BLaER1 treated with 17β-estradiol and CSF1 and Interleukin-3, amounts not matched to agents 10 nM and 100 nM (cell line): Measurements from ENCODE around the gene RPP25L.

Source experiments
- H3K27ac ChIP-seq, 11 experiments: shearing (Covaris generic); formaldehyde crosslinking; 2 replicates each; pipeline ENCODE4 v1.8.1; 2022
- H3K27me3 ChIP-seq, 11 experiments: shearing (Covaris generic); formaldehyde crosslinking; 2 replicates each; pipeline ENCODE4 v1.8.1; 2022
- H3K36me3 ChIP-seq, 11 experiments: shearing (Covaris generic); formaldehyde crosslinking; 2 replicates each; pipeline ENCODE4 v1.8.1; 2022
- H3K4me1 ChIP-seq, 10 experiments: shearing (Covaris generic); formaldehyde crosslinking; 2 replicates each; pipeline ENCODE4 v1.8.1; 2022
- H3K4me2 ChIP-seq, 11 experiments: shearing (Covaris generic); formaldehyde crosslinking; 2 replicates each; pipeline ENCODE4 v1.8.1; 2022
- H3K4me3 ChIP-seq, 10 experiments: shearing (Covaris generic); formaldehyde crosslinking; 2 replicates each; pipeline ENCODE4 v1.8.1; 2022
- H3K9ac ChIP-seq, 11 experiments: shearing (Covaris generic); formaldehyde crosslinking; 2 replicates each; pipeline ENCODE4 v1.8.1; 2022
- H3K9me3 ChIP-seq, 11 experiments: shearing (Covaris generic); formaldehyde crosslinking; replicated peaks in 1 of 11; 2 replicates each; pipeline ENCODE4 v1.8.1; 2022
- H4K20me1 ChIP-seq, 11 experiments: shearing (Covaris generic); formaldehyde crosslinking; 2 replicates each; pipeline ENCODE4 v1.8.1; 2022
- Cebpa-rat ChIP-seq, 11 experiments: shearing (Covaris generic); IDR thresholded peaks; 2 replicates each; pipeline ENCODE4 v1.8.1; 2022

The RPP25L gene

GRCh38 chr9:34588671-34589635 is 22.9 kb downstream of the RPP25L start:
- Histone ChIP-seq H3K27ac (no peak overlapping the region), H3K27me3 (peaks cover 89 to 100% (median 98%) of the 10 kb centered on the region in 11 experiments), H3K4me3 (peak overlapping the region; percentile 42 to 69 (median 59)), H4K20me1 (peaks cover 0 to 89% (median 61%) of the 10 kb centered on the region in 11 experiments; a peak in 19 of 22 replicates), H3K36me3 (no peaks in the 10 kb centered on the region), H3K9me3 (0 out of 22 replicates have a peak, but pooled peaks cover 0 to 5% (median 0%) of the 10 kb centered on the region in 11 experiments), H3K4me1 (peaks cover 59 to 66% (median 63%) of the 10 kb centered on the region in 10 experiments), H3K4me2 (peak overlapping the region; percentile 81 to 96 (median 89)), H3K9ac (0 out of 22 replicates have a peak overlapping the region, but pooled peaks of 2 of the 11 experiments have one; percentile 5 to 13)
- TF ChIP-seq Cebpa-rat (IDR thresholded peaks at IDR 0.05), result no peak

DNA sequence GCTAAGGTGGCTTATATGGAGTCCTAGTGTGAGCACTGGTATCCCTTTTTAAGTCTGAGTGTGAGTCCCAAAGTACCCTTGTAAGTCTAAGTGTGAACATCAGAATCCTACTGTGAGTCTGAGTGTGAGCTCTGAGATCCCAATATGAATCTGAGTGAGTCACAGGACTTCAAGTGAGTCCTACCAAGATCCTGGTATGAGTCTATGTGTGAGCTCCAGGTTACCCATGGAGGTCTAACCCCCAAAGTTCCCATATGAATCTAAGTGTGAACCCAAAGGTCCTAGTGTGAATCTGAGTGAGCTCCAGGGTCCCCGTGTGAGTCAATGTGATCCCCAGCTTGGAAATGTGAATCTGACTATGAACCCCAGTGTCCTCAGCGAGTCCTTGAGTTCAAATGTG is 24.6 kb downstream of the RPP25L start:
- Histone ChIP-seq H3K4me3 (no peak overlapping the region), H3K4me1 (peaks cover 45 to 61% (median 54%) of the 10 kb centered on the region in 10 experiments), H3K27me3 (peaks cover 72 to 91% (median 85%) of the 10 kb centered on the region in 11 experiments), H3K9ac (no peak overlapping the region), H4K20me1 (peaks cover 0 to 72% (median 60%) of the 10 kb centered on the region in 11 experiments; a peak in 19 of 22 replicates), H3K27ac (no peak overlapping the region), H3K9me3 (0 out of 22 replicates have a peak, but pooled peaks cover 0 to 3% (median 0%) of the 10 kb centered on the region in 11 experiments), H3K4me2 (no peak overlapping the region), H3K36me3 (no peaks in the 10 kb centered on the region)
- no peak for TF ChIP-seq Cebpa-rat (IDR thresholded peaks at IDR 0.05)

DNA sequence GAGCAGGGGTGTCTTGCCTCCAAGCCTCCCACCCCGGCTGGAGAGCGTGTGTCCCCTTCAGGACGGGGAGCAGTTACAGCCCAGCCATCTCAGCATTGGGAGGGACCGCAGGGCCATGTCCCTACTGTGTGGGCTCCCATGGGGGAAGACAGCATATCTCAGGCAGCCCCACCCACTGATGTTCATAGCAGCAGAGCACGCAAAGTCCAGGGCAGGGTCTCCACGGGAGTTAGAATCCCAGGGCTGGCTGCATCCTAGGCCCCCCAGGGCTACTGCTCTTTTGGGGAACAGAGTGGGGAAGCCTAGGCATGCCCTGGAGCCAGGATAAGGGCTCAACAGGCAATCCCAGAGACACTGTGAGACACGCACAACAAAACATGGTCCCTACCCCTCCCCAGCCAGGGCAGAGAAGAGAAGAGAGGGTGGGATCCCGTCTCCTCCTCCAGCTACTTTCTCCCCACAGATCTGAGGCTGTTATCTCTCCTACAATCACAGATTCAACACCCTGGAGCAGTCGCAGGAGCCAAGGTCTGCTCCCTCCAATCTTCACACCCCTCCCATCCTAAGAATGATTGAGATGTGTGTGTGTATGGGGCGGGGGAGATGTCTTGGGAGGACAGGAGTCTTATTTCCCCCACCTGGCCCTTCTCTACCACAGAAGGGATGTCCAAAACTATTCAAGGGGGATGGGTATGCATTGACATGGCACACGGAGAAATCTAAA is 25.8 kb downstream of the RPP25L start:
- peaks cover 64 to 91% (median 84%) of the 10 kb centered on the region in 11 experiments for H3K27me3 ChIP-seq

DNA sequence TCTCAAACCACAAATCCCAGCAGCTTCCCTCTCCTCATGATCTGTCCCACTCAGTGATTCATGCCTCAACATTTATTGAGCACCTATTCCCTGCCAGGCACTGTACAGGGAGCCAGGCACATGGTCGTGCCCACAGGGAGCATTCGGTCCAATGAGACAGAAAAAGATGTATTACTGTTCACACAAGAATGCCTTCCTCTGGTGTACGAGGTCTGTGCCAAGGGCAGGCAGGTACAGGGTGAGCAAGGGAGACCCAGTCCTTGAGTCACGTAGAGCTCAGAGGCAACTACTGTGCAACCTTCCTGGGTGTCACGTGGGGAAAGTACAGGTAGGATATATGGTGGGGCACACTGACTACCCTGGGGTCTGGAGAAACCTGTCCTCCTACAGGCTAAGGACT is 26.9 kb downstream of the RPP25L start:
- Histone ChIP-seq H3K9me3 (no peaks in the 10 kb centered on the region), H3K27ac (no peak overlapping the region), H3K4me2 (peak overlapping the region; percentile 52 to 90 (median 83)), H4K20me1 (peaks cover 0 to 59% (median 41%) of the 10 kb centered on the region in 11 experiments; a peak in 17 of 22 replicates), H3K27me3 (peaks cover 64 to 91% (median 84%) of the 10 kb centered on the region in 11 experiments), H3K4me3 (no peak overlapping the region), H3K36me3 (no peaks in the 10 kb centered on the region), H3K4me1 (peaks cover 22 to 38% (median 31%) of the 10 kb centered on the region in 10 experiments), H3K9ac (no peak overlapping the region)
- TF ChIP-seq Cebpa-rat (IDR thresholded peaks at IDR 0.05), result no peak

More for the DNA sequence above, 25.8 kb downstream of the RPP25L start:
- Histone ChIP-seq H3K9ac (no peak overlapping the region), H3K4me3 (peak overlapping the region in 1 of 10 experiments; percentile 29; a peak in 1 of 20 replicates), H3K27ac (no peak overlapping the region), H3K36me3 (no peaks in the 10 kb centered on the region), H3K4me1 (peaks cover 34 to 50% (median 42%) of the 10 kb centered on the region in 10 experiments), H4K20me1 (peaks cover 0 to 62% (median 50%) of the 10 kb centered on the region in 11 experiments; a peak in 18 of 22 replicates), H3K9me3 (no peaks in the 10 kb centered on the region), H3K4me2 (peak overlapping the region; percentile 52 to 90 (median 83))
- no peak for TF ChIP-seq Cebpa-rat (IDR thresholded peaks at IDR 0.05)

- Histone ChIP-seq H3K9me3 (no peaks in the 10 kb centered on the region), H3K4me1 (peaks cover 12 to 26% (median 21%) of the 10 kb centered on the region in 10 experiments), H3K9ac (no peak overlapping the region), H3K36me3 (no peaks in the 10 kb centered on the region), H4K20me1 (peaks cover 0 to 56% (median 30%) of the 10 kb centered on the region in 11 experiments; a peak in 15 of 22 replicates), H3K27me3 (peaks cover 64 to 91% (median 84%) of the 10 kb centered on the region in 11 experiments), H3K4me3 (no peak overlapping the region), H3K4me2 (no peak overlapping the region), H3K27ac (no peak overlapping the region)
- TF ChIP-seq Cebpa-rat (IDR thresholded peaks at IDR 0.05), result no peak
Measured at GRCh38 chr9:34582787-34583186, 29.1 kb downstream of the RPP25L start.

- Histone ChIP-seq H3K27me3 (peaks cover 64 to 91% (median 84%) of the 10 kb centered on the region in 11 experiments), H3K27ac (no peak overlapping the region), H3K9me3 (no peaks in the 10 kb centered on the region), H3K4me2 (no peak overlapping the region), H3K4me1 (peaks cover 12 to 25% (median 20%) of the 10 kb centered on the region in 10 experiments), H3K4me3 (no peak overlapping the region), H4K20me1 (peaks cover 0 to 59% (median 28%) of the 10 kb centered on the region in 11 experiments; a peak in 15 of 22 replicates), H3K9ac (no peak overlapping the region), H3K36me3 (no peaks in the 10 kb centered on the region)
- TF ChIP-seq Cebpa-rat (IDR thresholded peaks at IDR 0.05), result no peak
Measured at GRCh38 chr9:34581318-34581717, 30.6 kb downstream of the RPP25L start.

GRCh38 chr9:34580358-34580757 is 31.5 kb downstream of the RPP25L start:
- no peaks in the 10 kb centered on the region for H3K9me3 ChIP-seq
- peaks cover 63 to 90% (median 84%) of the 10 kb centered on the region in 11 experiments for H3K27me3 ChIP-seq
- no peak overlapping the region for H3K27ac ChIP-seq
- H3K4me1 ChIP-seq, result peaks cover 5 to 16% (median 11%) of the 10 kb centered on the region in 10 experiments
- H3K4me2 ChIP-seq, result no peak overlapping the region
- no peak overlapping the region for H3K4me3 ChIP-seq
- H4K20me1 ChIP-seq, result peaks cover 0 to 55% (median 23%) of the 10 kb centered on the region in 11 experiments; a peak in 14 of 22 replicates
- no peak overlapping the region for H3K9ac ChIP-seq
- H3K36me3 ChIP-seq, result no peaks in the 10 kb centered on the region
- no peak for TF ChIP-seq Cebpa-rat (IDR thresholded peaks at IDR 0.05)

DNA sequence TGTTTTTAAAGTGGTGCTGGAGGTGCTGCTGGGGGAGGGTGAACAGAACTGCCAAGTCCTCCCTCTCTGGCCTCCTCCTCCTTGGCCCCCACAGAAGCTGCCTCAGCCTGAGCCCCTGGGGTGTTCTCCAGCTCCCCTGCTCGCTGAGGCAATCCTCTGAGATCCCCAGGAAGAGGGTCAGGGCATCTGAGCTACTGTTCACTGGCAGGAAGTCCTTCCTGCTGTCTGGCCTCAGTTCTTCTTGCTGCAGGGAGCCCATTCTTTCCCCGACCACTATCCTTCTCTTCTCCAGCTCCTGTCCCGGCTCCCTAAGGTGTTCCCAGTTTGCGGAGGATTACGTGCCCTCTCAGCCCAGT is 32.1 kb downstream of the RPP25L start:
- Histone ChIP-seq H3K4me2 (no peak overlapping the region), H3K4me3 (no peak overlapping the region)

More for the DNA sequence above, 32.1 kb downstream of the RPP25L start:
- peaks cover 0 to 11% (median 6%) of the 10 kb centered on the region in 10 experiments; a peak in 18 of 20 replicates for H3K4me1 ChIP-seq
- H3K27ac ChIP-seq, result no peak overlapping the region
- H4K20me1 ChIP-seq, result peaks cover 0 to 54% (median 20%) of the 10 kb centered on the region in 11 experiments; a peak in 13 of 22 replicates
- H3K9me3 ChIP-seq, result no peaks in the 10 kb centered on the region
- no peak overlapping the region for H3K9ac ChIP-seq
- H3K27me3 ChIP-seq, result peaks cover 65 to 90% (median 84%) of the 10 kb centered on the region in 11 experiments
- TF ChIP-seq Cebpa-rat (IDR thresholded peaks at IDR 0.05), result no peak
- H3K36me3 ChIP-seq, result no peaks in the 10 kb centered on the region
